Neural cell (in vitro differentiated cells): ENCODE data around the gene DMGDH. TPM values are rescaled to one million over a fixed set of nuclear protein-coding genes. Genes with fewer than 3 reads are reported as not detected.

Experiments used
- H2AFZ ChIP-seq: fragments of 200-600, 300-800 bp; sonication (generic), shearing (Covaris generic); 2 replicates; pipeline ENCODE4 v1.6.0; 2014; ENCODE audit warnings: low read depth, mild to moderate bottlenecking, antibody characterized with exemption, low read length, moderate library complexity
- H3F3A ChIP-seq: fragments of 200-600 bp; shearing (Covaris generic); 2 replicates; pipeline ENCODE4 v1.6.1; 2016; ENCODE audit warnings: mild to moderate bottlenecking, moderate library complexity, mixed read lengths, antibody characterized with exemption, low read length; ENCODE audit not compliant: insufficient read depth, poor library complexity, severe bottlenecking
- H3K27ac ChIP-seq: fragments of 200-600, 300-800 bp; sonication (generic), shearing (Covaris generic); 2 replicates; pipeline ENCODE4 v1.5.1; 2014; ENCODE audit warnings: mild to moderate bottlenecking, low read length, moderate library complexity
- H3K27me3 ChIP-seq: fragments of 300-800, 200-600 bp; sonication (generic), shearing (Covaris generic); 2 replicates; pipeline ENCODE4 v1.6.0; 2014; ENCODE audit warnings: mild to moderate bottlenecking, low read depth, low read length, moderate library complexity; ENCODE audit not compliant: insufficient read depth
- H3K36me3 ChIP-seq: fragments of 300-800, 200-600 bp; sonication (generic), shearing (Covaris generic); 2 replicates; pipeline ENCODE4 v1.5.1; 2014; ENCODE audit warnings: mild to moderate bottlenecking, antibody characterized with exemption, low read length, moderate library complexity; ENCODE audit not compliant: insufficient read depth
- H3K4me2 ChIP-seq: fragments of 300-800, 200-600 bp; sonication (generic), shearing (Covaris generic); 2 replicates; pipeline ENCODE4 v1.6.0; 2014; ENCODE audit warnings: mild to moderate bottlenecking, low read length
- H3K4me3 ChIP-seq: fragments of 300-800, 200-600 bp; sonication (generic), shearing (Covaris generic); 2 replicates; pipeline ENCODE4 v1.5.1; 2014; ENCODE audit warnings: mild to moderate bottlenecking, low read length, moderate library complexity
- H3K79me2 ChIP-seq: fragments of 200-600 bp; shearing (Covaris generic); replicated peaks from 2 replicates; pipeline ENCODE4 v1.6.0; 2014; ENCODE audit warnings: mild to moderate bottlenecking, low read length, moderate library complexity; ENCODE audit not compliant: insufficient read depth
- H3K9ac ChIP-seq: fragments of 300-800, 200-600 bp; sonication (generic), shearing (Covaris generic); 2 replicates; pipeline ENCODE4 v1.6.1; 2016; ENCODE audit warnings: mild to moderate bottlenecking, low read length, mixed read lengths
- H3K9me2 ChIP-seq: fragments of 200-600 bp; shearing (Covaris generic); 2 replicates; pipeline ENCODE4 v1.6.1; 2016; ENCODE audit warnings: mild to moderate bottlenecking, low read length, mixed read lengths; ENCODE audit not compliant: insufficient read depth
- H3K9me3 ChIP-seq: fragments of 200-600, 300-800 bp; sonication (generic), shearing (Covaris generic); 2 replicates; pipeline ENCODE4 v1.6.1; 2016; ENCODE audit warnings: mild to moderate bottlenecking, mixed run types, low read length, moderate library complexity, mixed read lengths
- H4K20me1 ChIP-seq: fragments of 200-600 bp; shearing (Covaris generic); 2 replicates; pipeline ENCODE4 v1.6.1; 2016; ENCODE audit warnings: mild to moderate bottlenecking, mixed run types; ENCODE audit not compliant: insufficient read depth
- CTCF ChIP-seq: fragments of 450-650 bp; IDR thresholded peaks from 2 replicates; pipeline ENCODE4 v1.5.1; 2014; ENCODE audit warnings: antibody characterized with exemption, mild to moderate bottlenecking, moderate library complexity; ENCODE audit not compliant: poor library complexity, severe bottlenecking
- EP300 ChIP-seq: fragments of 450-650 bp; conservative IDR thresholded peaks from 2 replicates; pipeline ENCODE4 v1.6.1; 2014; ENCODE audit warnings: antibody characterized with exemption, mild to moderate bottlenecking, moderate library complexity; ENCODE audit not compliant: poor library complexity, severe bottlenecking
- EZH2 ChIP-seq: fragments of 200-600, 300-800 bp; shearing (Covaris generic), sonication (generic); IDR thresholded peaks from 2 replicates; pipeline ENCODE4 v1.6.1; 2014; ENCODE audit warnings: antibody characterized with exemption, low read length, borderline replicate concordance, mild to moderate bottlenecking; ENCODE audit not compliant: insufficient read depth, poor library complexity, severe bottlenecking
- MXI1 ChIP-seq: fragments of 450-650 bp; conservative IDR thresholded peaks from 2 replicates; pipeline ENCODE4 v1.6.1; 2014; ENCODE audit warnings: antibody characterized with exemption, mild to moderate bottlenecking; ENCODE audit not compliant: poor library complexity, severe bottlenecking
- POLR2AphosphoS5 ChIP-seq: IDR thresholded peaks from 2 replicates; pipeline ENCODE4 v1.6.1; 2012
- RAD21 ChIP-seq: fragments of 450-650 bp; conservative IDR thresholded peaks from 2 replicates; pipeline ENCODE4 v1.6.1; 2014; ENCODE audit warnings: antibody characterized with exemption, mild to moderate bottlenecking, moderate library complexity
- REST ChIP-seq: IDR thresholded peaks from 2 replicates; pipeline ENCODE4 v1.6.1; 2012; ENCODE audit warnings: borderline replicate concordance
- SMC3 ChIP-seq: fragments of 450-650 bp; conservative IDR thresholded peaks from 2 replicates; pipeline ENCODE4 v1.6.1; 2014; ENCODE audit warnings: antibody characterized with exemption, mild to moderate bottlenecking, moderate library complexity; ENCODE audit not compliant: poor library complexity
- TAF1 ChIP-seq: IDR thresholded peaks from 2 replicates; pipeline ENCODE4 v1.6.1; 2012; ENCODE audit warnings: low read depth
- polyA plus RNA-seq: library from polyadenylated mRNA; depleted of rRNA; stranded (reverse); fragments of >200 nt; gene quantifications from 2 replicates; pipeline ENCODE4 v1.2.3, GENCODE V29; 2014

Gene DMGDH
- polyA plus RNA-seq, 1 donor from 2014 or later, result 0.93 TPM

- TF ChIP-seq RAD21 (no peak), EP300 (no peak), REST (no peak), EZH2 (no peak), MXI1 (no peak), SMC3 (no peak), TAF1 (no peak), CTCF (no peak), POLR2AphosphoS5 (no peak)
- Histone ChIP-seq H3K4me3 (no peak overlapping the region), H3K9me2 (no peaks in the 10 kb centered on the region), H3K36me3 (no peaks in the 10 kb centered on the region), H3K9ac (no peak overlapping the region), H3K9me3 (no peaks in the 10 kb centered on the region), H3F3A (no peaks in the 10 kb centered on the region), H2AFZ (no peak overlapping the region), H3K79me2 (no peaks in the 10 kb centered on the region), H3K27ac (no peak overlapping the region), H3K4me2 (no peak overlapping the region), H3K27me3 (no peaks in the 10 kb centered on the region), H4K20me1 (no peaks in the 10 kb centered on the region)
Observed at GRCh38 chr5:79011869-79012268, 57.6 kb downstream of the DMGDH start.

GRCh38 chr5:79011219-79011836 is 58.1 kb downstream of the DMGDH start:
- no peak for TF ChIP-seq EZH2
- no peak for TF ChIP-seq RAD21
- no peak for TF ChIP-seq MXI1
- TF ChIP-seq TAF1, result no peak
- no peak for TF ChIP-seq CTCF
- no peak for TF ChIP-seq EP300
- no peak for TF ChIP-seq POLR2AphosphoS5
- no peak for TF ChIP-seq SMC3
- TF ChIP-seq REST, result no peak
- Histone ChIP-seq H3K36me3 (no peaks in the 10 kb centered on the region), H3K79me2 (no peaks in the 10 kb centered on the region)

More at GRCh38 chr5:79011219-79011836, 58.1 kb downstream of the DMGDH start:
- H3K9me3 ChIP-seq, result no peaks in the 10 kb centered on the region
- H4K20me1 ChIP-seq, result no peaks in the 10 kb centered on the region
- H2AFZ ChIP-seq, result no peak overlapping the region
- H3K9ac ChIP-seq, result no peak overlapping the region
- H3K4me2 ChIP-seq, result no peak overlapping the region
- H3K27ac ChIP-seq, result no peak overlapping the region
- no peak overlapping the region for H3K4me3 ChIP-seq
- H3K9me2 ChIP-seq, result no peaks in the 10 kb centered on the region
- H3F3A ChIP-seq, result no peaks in the 10 kb centered on the region
- H3K27me3 ChIP-seq, result no peaks in the 10 kb centered on the region
